Kasumi-1 (cell line): Measurements from ENCODE around the gene QTRT2.

Experiments
- DNase-seq, 2 experiments: peaks; one replicate each; lab custom pipeline; 2025; lab: John Stamatoyannopoulos, UW

Gene QTRT2

DNA sequence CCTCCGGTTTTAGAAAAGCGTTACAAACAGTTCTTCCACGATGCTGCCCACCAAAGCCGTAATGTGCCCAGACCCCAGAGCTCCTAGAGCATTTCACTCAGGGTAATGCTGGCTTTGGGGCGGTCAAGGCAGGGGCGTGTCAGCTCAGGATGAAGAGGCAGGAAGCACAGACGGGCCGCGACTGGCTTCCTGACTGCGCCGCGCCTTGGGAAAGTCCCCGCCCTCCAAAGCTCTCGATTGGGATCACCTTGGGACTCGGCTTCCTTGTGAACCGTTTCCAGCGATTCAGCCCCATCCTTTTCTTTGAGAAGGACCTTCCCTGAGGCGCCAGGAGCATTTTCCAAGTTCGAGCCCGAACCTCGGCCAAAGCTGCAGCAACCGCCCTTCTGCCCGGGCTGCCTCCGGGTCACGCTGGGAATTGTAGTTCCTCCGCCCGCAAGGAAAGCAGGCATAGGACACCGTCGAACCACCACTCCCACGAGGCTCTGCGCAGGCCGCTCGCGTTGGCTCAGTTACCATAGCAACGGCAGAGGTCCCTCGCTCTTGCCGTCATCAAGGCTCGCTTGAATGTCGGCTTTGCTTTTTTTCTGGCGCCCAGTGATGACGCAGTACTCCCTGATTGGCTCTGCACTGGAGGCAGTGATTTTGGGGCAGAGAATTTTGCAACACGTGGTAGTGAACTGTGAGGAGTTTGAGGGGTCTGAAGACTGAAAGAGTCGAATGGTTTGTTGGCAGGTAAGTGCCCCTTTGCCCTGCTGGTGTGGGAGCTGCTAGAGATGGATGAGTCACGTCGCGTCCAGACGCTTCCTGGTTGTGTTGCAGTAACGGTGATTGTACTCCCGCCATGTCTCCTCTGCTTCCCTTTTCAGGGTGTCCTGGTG lies at the start of gene QTRT2, which contains the start of gene CCDC191:
Gene QTRT2 (plus strand): TSS at position 608 of the 881 bp plus-strand sequence. CDS start 8,521 bp downstream, outside the sequence.
Gene CCDC191 (minus strand): TSS at position 397 of the 881 bp plus-strand sequence. CDS start 60 bp downstream, at position 337.
- peak; percentile 100 for DNase-seq

DNA sequence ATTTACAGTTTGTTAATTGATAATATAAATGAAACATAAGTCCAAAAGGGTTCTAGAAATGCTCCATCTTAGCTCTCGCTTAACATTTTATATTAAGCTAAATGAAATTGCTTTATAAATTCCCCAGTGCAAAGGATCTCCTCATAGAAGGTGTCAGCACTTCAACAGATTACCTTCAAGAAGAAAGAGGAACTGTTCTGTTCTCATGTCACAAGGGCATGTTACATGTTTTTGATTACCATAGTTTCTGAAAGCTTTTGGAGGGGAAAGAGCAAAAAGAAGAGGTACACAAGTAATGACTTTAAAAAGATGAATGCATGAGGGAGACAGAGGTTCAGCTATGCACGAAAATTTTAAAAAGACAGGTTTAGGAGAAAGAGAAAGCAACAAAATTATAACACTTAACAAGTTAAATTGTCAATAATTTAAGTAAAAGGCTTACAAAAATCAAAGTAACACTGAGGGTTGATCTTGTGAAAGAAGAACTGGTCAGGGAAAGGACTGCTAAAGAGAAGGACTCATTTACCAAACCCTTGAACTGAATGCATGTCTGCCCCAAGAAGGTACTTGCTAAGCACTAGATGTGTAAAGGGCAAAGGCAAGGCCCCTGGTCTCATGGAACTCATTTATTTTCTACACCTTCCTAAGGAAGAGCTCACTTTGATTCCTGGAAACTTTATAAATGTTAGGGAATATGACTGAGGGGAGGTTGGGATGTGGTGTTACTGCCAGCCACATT lies 45.3 kb upstream of the QTRT2 start:
- peak in 1 of 2 experiments; percentile 31 for DNase-seq

DNA sequence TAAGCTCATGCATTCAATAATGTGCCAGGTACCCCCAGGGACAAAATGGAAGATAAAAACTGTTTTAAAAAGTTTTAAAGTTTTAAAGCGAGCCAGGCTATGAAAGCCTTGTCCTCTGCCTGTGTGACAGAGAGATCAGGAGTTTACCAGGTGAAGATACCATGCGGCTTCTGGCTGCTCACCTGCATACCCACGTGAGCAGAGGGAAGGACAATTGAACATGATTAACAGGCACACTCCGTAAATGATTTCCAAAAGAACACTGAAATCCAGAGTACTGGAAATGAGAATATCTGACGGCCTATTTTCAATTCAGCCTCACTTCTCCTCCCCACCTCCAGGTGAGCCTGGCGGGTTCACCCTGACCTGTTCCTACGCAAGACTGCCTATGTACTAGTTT lies 42.3 kb upstream of the QTRT2 start:
- DNase-seq, result no peak

DNA sequence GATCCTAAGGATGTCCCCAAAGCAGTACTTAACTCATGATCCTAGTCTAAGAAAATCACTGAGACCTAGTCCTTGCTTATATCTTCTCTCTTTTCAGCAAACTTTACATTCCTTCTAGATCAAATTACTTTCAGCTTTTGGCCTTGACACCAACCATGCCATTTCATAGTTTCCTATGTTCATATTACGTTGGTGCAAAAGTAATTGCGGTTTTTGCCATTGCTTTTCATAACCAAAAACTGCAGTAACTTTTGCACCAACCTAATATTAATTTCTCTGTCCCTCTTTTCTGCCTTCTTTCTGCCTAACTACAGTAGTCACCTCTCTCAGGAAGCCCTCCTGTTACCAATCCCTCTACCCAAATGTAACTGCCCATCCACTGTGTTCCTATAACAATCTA lies 37.1 kb upstream of the QTRT2 start:
- DNase-seq, result no peak

GRCh38 chr3:114020907-114021306 lies 35.6 kb upstream of the QTRT2 start:
- no peak for DNase-seq

- DNase-seq, result peak in 1 of 2 experiments; percentile 22
Observed at GRCh38 chr3:114022145-114022802, 34.3 kb upstream of the QTRT2 start.

- DNase-seq, result no peak
Observed at GRCh38 chr3:114025451-114025850, 31.1 kb upstream of the QTRT2 start.

DNA sequence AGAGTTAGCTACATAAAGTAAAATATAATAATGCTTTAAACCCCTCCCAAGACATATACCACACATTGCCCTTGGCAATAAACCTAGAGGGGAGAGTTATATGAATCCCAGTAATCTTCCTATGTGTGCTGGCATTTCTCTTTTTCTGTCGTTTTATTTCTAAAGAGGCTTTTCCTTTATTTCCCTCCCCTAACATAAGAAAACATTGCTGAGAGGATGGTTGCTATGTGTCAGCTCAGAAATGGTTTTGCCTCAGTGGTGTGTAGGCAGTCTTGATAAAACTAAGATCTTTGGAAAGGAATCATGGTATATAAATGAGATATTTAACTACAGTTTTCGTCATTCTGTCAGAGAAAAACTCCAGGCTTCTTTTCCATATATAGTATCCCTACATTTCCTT lies 30.2 kb upstream of the QTRT2 start:
- no peak for DNase-seq

DNA sequence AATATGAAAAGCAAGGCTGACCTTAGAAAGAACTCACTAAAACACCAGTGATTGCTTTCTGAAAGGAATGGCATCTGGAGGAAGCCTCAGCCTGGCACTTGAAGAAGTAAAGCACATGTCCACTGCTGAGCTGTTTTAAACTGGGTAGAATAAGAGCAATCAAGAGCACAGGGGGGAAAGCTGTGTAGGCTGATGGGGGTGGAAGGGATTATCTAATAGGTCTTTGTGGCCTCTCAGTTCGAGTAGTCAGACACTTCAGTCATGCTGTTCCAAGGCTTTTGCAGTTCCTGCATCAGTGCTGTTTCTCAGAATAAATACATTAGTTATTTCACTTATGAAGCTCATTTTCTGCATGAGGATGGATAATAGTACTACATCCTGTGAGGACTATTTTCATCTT lies 22.8 kb upstream of the QTRT2 start:
- DNase-seq, result no peak

GRCh38 chr3:114034211-114034610 lies 22.3 kb upstream of the QTRT2 start:
- DNase-seq, result no peak

GRCh38 chr3:114034787-114035545 lies 21.6 kb upstream of the QTRT2 start:
- no peak for DNase-seq

DNA sequence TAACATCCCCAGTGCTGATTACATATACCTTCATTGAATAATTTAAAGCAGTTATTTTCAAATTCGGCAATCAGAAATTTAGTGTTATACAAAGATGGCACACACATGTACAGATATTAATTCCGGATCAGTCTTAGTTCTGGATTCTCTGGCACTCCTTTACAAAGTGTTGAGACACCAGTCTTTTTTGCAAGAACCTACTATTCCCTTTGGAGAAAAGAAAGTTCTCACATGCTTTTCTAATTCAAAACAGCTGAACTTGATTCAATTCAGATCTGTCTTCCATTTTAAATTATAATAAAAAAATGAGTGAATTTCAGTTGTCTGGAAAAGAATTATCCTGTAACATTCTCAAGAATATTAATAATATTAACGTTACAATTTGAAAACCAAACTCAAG lies 20.6 kb upstream of the QTRT2 start:
- no peak for DNase-seq

DNA sequence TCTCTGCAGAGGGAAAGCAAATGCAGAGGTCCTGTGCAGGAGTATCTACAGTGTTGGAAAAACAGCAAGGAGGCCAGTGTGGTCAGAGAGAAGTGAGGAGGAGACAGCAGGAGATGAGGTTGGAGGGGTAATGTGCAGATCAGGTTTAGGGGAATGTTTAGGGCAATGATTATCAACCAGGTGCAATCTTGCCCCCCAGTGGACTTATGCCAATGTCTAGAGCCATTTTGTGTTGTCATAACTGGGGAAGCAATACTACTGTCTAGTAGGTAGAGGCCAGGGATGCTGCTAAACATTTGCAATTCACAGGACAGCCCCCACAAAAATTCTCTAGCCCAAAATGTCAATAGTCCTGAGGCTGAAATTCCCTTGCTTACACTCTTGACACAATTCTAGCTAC lies 13.3 kb upstream of the QTRT2 start:
- no peak for DNase-seq

DNA sequence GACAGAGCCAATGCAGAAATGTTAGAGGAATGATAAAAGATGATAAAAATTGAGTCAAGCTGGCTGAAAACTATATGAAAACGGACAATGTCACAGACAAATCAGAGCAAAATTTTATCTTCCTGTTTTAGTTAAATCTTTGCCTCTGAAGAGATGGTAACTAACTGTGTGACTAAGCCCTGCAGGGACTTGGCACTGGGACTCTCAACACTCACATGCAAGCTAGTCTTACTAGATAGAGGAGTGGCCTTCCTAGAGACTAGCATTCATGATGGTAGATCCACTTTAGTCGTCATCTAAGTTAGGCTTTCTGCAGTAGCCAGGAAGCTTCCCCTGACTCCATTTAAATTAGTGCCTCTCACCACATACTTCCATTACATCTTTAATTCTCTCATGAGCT lies 4.3 kb upstream of the QTRT2 start:
- DNase-seq, result no peak

GRCh38 chr3:114057011-114057347 lies 442 bp downstream of the QTRT2 start:
- peak in 1 of 2 experiments; percentile 56 for DNase-seq

GRCh38 chr3:114058646-114059045 lies 2.1 kb downstream of the QTRT2 start:
- no peak for DNase-seq

- DNase-seq, result no peak
Observed at GRCh38 chr3:114060906-114061655, 4.5 kb downstream of the QTRT2 start.

GRCh38 chr3:114067804-114068203 lies 11.3 kb downstream of the QTRT2 start:
- no peak for DNase-seq

GRCh38 chr3:114068336-114068735 lies 11.8 kb downstream of the QTRT2 start:
- DNase-seq, result no peak

DNA sequence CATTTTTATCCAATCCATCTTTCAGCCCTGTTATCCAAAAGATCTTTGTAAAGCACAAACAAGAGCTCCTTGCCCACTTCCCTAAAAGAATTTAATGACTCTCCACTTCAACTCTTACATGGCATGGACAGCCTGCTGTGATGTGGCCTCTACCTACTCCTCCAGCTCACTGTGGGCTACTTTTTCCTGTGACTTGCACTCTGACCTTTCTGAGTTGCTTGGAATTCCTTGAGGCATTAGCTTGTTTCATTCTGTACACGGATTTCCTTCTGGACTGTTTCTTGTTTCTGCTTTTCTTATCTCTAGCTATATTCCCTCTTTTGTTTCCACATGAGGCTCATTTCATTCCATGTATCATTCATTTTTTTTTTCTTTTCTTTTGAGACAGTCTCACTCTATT lies 15.2 kb downstream of the QTRT2 start:
- DNase-seq, result no peak

DNA sequence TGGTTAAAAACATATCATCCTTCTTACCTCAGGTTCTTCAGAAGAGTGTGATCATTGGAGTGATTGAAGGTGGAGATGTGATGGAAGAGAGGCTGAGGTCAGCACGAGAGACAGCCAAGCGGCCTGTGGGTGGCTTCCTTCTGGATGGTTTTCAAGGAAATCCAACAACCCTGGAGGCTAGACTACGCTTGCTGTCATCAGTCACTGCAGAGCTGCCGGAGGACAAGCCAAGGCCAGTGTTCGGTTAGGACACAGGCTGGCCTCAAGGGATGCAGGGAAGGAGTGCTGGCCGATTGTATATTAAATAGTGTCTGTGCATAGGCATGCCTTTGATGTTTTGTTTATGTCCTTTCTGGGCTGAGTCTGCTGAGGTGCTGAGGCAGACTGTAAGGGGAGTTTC lies 20.2 kb downstream of the QTRT2 start:
- DNase-seq, result no peak
